Kidney (tissue), 22 donors: Measurements from ENCODE around the gene NINJ2. TPM values are rescaled to one million over a fixed set of nuclear protein-coding genes. Genes with fewer than 3 reads are reported as not detected.
"Not testable (repeated sequence)": the region's sequence is repeated elsewhere in the genome, so short reads cannot be mapped to it uniquely, and the experiment has no call there.

Source experiments
- DNase-seq, 5 donors: peaks; one replicate each; pipeline ENCODE4 v3.0.0-alpha.2; 2013 to 2020
- FAIRE-seq: peaks from 2 replicates; lab custom pipeline; 2012; peaks lifted over from hg19 to GRCh38; lab: Jason Lieb, UNC
- H3K27ac ChIP-seq, 2 donors: one replicate each; pipeline ENCODE4 v1.7.0; 2013; ENCODE audit warnings: low read depth in 2 of 2, low read length in 2 of 2, inconsistent platforms in 1 of 2
- H3K27me3 ChIP-seq: one replicate; pipeline ENCODE4 v1.7.1; 2013; ENCODE audit warnings: low read length, inconsistent platforms; ENCODE audit not compliant: control insufficient read depth, insufficient read depth
- H3K36me3 ChIP-seq, 3 donors: one replicate each; pipeline versions ENCODE4 v1.7.0 to v1.7.1; 2013; ENCODE audit warnings: low read length in 3 of 3, control low read depth in 1 of 3, inconsistent platforms in 1 of 3; ENCODE audit not compliant: insufficient read depth in 3 of 3, control insufficient read depth in 2 of 3
- H3K4me1 ChIP-seq, 3 donors: one replicate each; pipeline versions ENCODE4 v1.7.0 to v1.7.1; 2013; ENCODE audit warnings: low read length in 3 of 3, inconsistent platforms in 1 of 3, low read depth in 1 of 3; ENCODE audit not compliant: control insufficient read depth in 2 of 3, insufficient read depth in 2 of 3
- H3K4me3 ChIP-seq, 3 donors: one replicate each; pipeline versions ENCODE4 v1.7.0 to v1.8.1; 2013; ENCODE audit warnings: low read length in 3 of 3, control low read depth in 1 of 3, inconsistent platforms in 1 of 3
- H3K9ac ChIP-seq, 3 donors: one replicate each; pipeline versions ENCODE4 v1.7.0 to v1.7.1; 2013; ENCODE audit warnings: low read length in 3 of 3, control low read depth in 1 of 3, inconsistent platforms in 1 of 3
- H3K9me3 ChIP-seq, 3 donors: one replicate each; pipeline versions ENCODE4 v1.7.0 to v1.7.1; 2013; ENCODE audit warnings: low read length in 3 of 3, control low read depth in 1 of 3, inconsistent platforms in 1 of 3; ENCODE audit not compliant: control insufficient read depth in 2 of 3, insufficient read depth in 1 of 3
- intact Hi-C: fragments of 100-400 bp; cut with DNase I; formaldehyde crosslinking; loops from one replicate; pipeline ENCODE4 v1.11.1; 2022
- long read RNA-seq, 10 donors: library from polyadenylated mRNA in 1 of 10; unstranded in 1 of 10; transcript quantifications; one replicate each; pipeline ENCODE4 v2.0.0 and lab custom pipeline, GENCODE V29; 2021 to 2026
- polyA plus RNA-seq: library from polyadenylated mRNA; stranded (reverse); fragments of 350-450 nt; fragmentation: Illumina TruSeq; extraction: RNeasy Lipid Tissue Mini Kit (QIAGEN cat#74804); gene quantifications from one replicate; pipeline ENCODE4 v1.2.3, GENCODE V29; 2014; ENCODE audit warnings: low read depth, low replicate concordance; ENCODE audit not compliant: insufficient read depth
- total RNA-seq: library from RNA; stranded (reverse); fragmentation: NEBNext Ultra II Directional; extraction: Animal tissue kit (Norgen Biotek cat#: 25700); gene quantifications from one replicate; pipeline ENCODE4 v1.2.1, GENCODE V29; 2021
- TF ChIP-seq, protein P1 (sequence below): IDR thresholded peaks from 3 replicates; pipeline ENCODE4 v1.5.1; 2012; ENCODE audit warnings: mild to moderate bottlenecking, moderate library complexity, borderline replicate concordance; ENCODE audit not compliant: insufficient read depth; ENCODE audit errors: extremely low read depth
- donor health status: control.
- donor health status: control.
- donor health status: control.
- donor health status: control.
- donor health status: control.
- donor health status: DM: yes; HTN: yes; CAD: no.
- donor health status: Normal renal cell carcinoma (clear cell type).

NINJ2 gene, protein sequence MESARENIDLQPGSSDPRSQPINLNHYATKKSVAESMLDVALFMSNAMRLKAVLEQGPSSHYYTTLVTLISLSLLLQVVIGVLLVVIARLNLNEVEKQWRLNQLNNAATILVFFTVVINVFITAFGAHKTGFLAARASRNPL
- total RNA-seq (2.8 TPM), polyA plus RNA-seq (0.69 TPM)
- long read RNA-seq, donor 1: 0 reads
- long read RNA-seq, donor 2: 0 reads
- long read RNA-seq, donor 3, partial matches to known transcripts: 0 of 2 reads
- long read RNA-seq, donor 3, other reads (novel, unspliced or antisense): 0 of 2 reads
- long read RNA-seq, donor 4: 0 reads
- long read RNA-seq, donor 5: 0 reads
- long read RNA-seq, donor 6: 0 reads
- long read RNA-seq, donor 7, partial matches to known transcripts: 0 of 3 reads
- long read RNA-seq, donor 7, other reads (novel, unspliced or antisense): 0 of 3 reads
- long read RNA-seq, donor 8, partial matches to known transcripts: 0 of 2 reads
- long read RNA-seq, donor 8, other reads (novel, unspliced or antisense): 0 of 2 reads
- long read RNA-seq, donor 9: 0 reads
- long read RNA-seq, donor 10: 0 reads

DNA sequence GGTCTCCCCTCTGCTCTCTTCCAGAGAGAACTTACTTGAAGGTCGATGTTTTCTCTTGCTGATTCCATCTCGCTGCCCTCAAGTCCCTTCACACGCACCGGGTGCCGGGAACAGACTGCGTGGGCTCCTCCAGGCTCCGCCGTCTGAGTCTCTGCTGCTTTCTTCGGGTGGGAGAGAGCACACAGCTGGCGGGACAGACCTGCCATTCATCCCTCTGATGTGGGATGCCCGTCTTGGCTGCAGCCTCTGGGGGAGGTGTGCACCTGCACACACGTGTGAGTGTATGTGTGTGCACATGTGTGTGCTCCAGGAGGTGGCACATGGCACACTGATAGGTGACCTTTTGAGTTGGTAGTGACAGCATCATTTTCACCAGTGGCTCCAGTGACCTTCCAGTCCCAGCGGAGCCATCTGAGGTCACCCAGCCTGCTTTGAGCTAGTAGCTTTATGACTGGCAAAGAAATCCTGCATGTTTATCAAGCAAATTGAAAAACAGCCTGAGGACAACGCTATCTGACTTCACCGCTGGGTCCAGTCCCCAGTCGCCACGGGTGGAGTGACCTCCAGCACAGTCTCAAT, at the start of gene NINJ2:
NINJ2 (minus strand) TSS at position 153 of the 579 bp plus-strand sequence; CDS start at position 68, 85 bp downstream.
- Histone ChIP-seq H3K27me3 (no peaks in the 10 kb centered on the region), H3K36me3 (no peaks in the 10 kb centered on the region), H3K4me3 (peak within 1 kb of the TSS in 1 of 3 donors; percentile 5), H3K4me1 (peaks cover 0 to 5% (median 0%) of the 10 kb centered on the region in 3 donors), H3K27ac (no peak within 1 kb of the TSS), H3K9ac (no peak within 1 kb of the TSS), H3K9me3 (no peaks in the 10 kb centered on the region)
- FAIRE-seq (no peak), DNase-seq (peak in 3 of 5 donors; percentile 33 to 60 (median 46))
- TF ChIP-seq, protein P1, sequence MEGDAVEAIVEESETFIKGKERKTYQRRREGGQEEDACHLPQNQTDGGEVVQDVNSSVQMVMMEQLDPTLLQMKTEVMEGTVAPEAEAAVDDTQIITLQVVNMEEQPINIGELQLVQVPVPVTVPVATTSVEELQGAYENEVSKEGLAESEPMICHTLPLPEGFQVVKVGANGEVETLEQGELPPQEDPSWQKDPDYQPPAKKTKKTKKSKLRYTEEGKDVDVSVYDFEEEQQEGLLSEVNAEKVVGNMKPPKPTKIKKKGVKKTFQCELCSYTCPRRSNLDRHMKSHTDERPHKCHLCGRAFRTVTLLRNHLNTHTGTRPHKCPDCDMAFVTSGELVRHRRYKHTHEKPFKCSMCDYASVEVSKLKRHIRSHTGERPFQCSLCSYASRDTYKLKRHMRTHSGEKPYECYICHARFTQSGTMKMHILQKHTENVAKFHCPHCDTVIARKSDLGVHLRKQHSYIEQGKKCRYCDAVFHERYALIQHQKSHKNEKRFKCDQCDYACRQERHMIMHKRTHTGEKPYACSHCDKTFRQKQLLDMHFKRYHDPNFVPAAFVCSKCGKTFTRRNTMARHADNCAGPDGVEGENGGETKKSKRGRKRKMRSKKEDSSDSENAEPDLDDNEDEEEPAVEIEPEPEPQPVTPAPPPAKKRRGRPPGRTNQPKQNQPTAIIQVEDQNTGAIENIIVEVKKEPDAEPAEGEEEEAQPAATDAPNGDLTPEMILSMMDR: no peak
- intact Hi-C loops: no loop called here

DNA sequence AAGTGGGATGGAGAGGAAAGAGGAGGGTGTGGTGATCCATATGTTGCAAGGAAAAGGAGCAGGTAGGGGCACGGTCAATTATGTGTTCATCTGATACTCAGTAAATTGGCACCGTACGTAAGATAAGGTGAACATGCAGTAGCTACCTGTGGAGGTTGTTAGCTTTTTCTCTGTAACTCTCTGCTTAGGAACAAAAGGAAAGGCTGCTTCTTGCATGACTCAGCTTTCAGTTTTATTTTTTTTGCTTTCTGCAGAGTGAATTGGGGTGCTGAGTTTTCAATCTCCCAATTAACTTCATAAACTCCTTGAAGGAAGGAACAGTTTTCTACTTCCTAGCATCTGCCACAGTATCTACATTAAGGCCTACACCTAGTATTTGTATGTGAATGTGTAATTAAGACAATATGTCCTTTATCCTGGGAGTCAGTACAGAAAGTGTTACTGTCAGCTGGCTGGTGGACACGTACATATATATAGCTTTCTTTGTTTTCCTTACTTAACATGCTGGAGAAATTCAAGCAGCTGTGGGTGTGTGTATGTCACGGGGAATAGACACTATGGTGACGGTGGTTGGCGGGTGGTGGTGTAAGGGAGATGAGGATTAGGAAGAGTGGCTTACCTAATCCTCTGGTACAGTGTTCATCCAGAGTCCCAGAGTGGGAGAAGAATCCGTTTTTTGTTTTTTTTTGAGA, 49.1 kb upstream of the NINJ2 start:
- no peaks in the 10 kb centered on the region for H3K9me3 ChIP-seq
- no peak overlapping the region for H3K27ac ChIP-seq
- TF ChIP-seq, protein P1: no peak
- no peak overlapping the region for H3K4me3 ChIP-seq
- H3K36me3 ChIP-seq: no peaks in the 10 kb centered on the region
- no peak for FAIRE-seq
- DNase-seq: no peak
- no peaks in the 10 kb centered on the region for H3K27me3 ChIP-seq
- no peak overlapping the region for H3K9ac ChIP-seq
- intact Hi-C loops: no loop called here
- no peaks in the 10 kb centered on the region for H3K4me1 ChIP-seq

DNA sequence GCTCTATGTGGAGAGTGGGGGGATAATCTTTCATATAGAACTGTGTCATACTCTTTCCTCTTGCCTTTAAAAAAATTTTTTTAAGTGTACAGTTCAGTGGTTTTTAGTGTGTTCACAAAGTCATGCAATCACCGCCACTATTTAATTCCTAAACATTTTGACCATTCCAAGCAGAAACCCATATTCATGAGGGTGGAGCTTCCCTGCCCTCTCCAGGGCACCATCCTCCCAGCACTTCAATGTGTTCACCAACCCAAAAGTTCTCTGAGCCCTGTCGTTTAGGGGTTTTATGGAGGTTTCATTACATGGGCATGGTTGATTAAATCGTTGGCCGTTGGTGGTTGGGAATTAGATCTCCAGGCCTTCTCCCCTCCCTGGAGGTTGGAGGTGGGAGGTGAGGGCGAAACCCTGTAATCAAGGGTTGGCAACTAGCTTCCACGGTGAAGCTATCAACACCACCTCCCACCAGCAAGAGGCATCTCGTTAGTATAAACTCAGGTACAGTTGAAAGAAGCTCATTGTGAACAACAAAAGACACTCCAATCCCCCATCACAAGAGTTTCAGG, 46.3 kb upstream of the NINJ2 start:
- Histone ChIP-seq H3K27ac (no peak overlapping the region), H3K27me3 (no peaks in the 10 kb centered on the region), H3K4me1 (no peaks in the 10 kb centered on the region), H3K9me3 (no peaks in the 10 kb centered on the region), H3K4me3 (no peak overlapping the region), H3K36me3 (no peaks in the 10 kb centered on the region), H3K9ac (no peak overlapping the region)
- DNase-seq (peak in 2 of 5 donors; percentile 42 to 53), FAIRE-seq (no peak)
- TF ChIP-seq, protein P1: no peak
- intact Hi-C loops: no loop called here

DNA sequence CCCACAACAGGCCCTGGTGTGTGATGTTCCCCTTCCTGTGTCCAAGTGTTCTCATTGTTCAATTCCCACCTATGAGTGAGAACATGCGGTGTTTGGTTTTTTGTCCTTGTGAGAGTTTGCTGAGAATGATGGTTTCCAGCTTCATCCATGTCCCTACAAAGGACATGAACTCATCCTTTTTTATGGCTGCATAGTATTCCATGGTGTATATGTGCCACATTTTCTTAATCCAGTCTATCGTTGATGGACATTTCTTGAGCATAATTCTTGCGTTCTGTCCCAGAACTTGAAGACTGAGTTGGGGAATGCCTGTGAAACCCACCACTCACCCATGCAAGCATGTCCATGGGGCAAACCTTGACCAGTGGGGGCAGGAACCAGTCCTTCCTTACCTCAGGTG, 44.8 kb upstream of the NINJ2 start:
- not testable (repeated sequence) for FAIRE-seq

More for the DNA sequence above, 44.8 kb upstream of the NINJ2 start:
- DNase-seq, H3K27me3 ChIP-seq, H3K9ac ChIP-seq, H3K36me3 ChIP-seq, H3K27ac ChIP-seq, H3K9me3 ChIP-seq, H3K4me3 ChIP-seq, H3K4me1 ChIP-seq, intact Hi-C loops: not testable (repeated sequence)
